Natural killer cell treated with Interleukin-12 subunit alpha and Interleukin-12 subunit beta and Interleukin-15 and Interleukin-18, amount 100 ng/mL, for 72 hours (primary cell): ENCODE measurements around the gene NSD1. TPM values are rescaled to one million over a fixed set of nuclear protein-coding genes. Genes with fewer than 3 reads are reported as not detected.
A peak's percentile ranks its signal among the peaks of the same experiment; 100 is the strongest.

Source experiments
- ATAC-seq, 2 donors: fragments of 150-1000 bp; cut with Tn5 transposase in 1 of 2; sonication (Bioruptor Pico), chemical (Tn5 transposase) in 1 of 2; 2 replicates each; pipeline ENCODE4 v1.10.0; 2021
- DNase-seq: peaks from one replicate; pipeline ENCODE4 v3.0.0; 2022; ENCODE audit warnings: low spot score
- H3K27ac Mint-ChIP-seq, 2 donors: 1 replicate in 1 of 2; 2 replicates in 1 of 2; pipeline ENCODE4 v1.8.0; 2022; ENCODE audit warnings: mixed read lengths in 2 of 2, mild to moderate bottlenecking in 1 of 2, moderate library complexity in 1 of 2
- H3K27me3 Mint-ChIP-seq, 2 donors: 1 replicate in 1 of 2; 2 replicates in 1 of 2; pipeline ENCODE4 v1.8.0; 2022; ENCODE audit warnings: mixed read lengths in 2 of 2
- H3K36me3 Mint-ChIP-seq: one replicate; pipeline ENCODE4 v1.8.0; 2022; ENCODE audit warnings: mixed read lengths
- H3K4me1 Mint-ChIP-seq, 2 donors: 1 replicate in 1 of 2; 2 replicates in 1 of 2; pipeline ENCODE4 v1.8.0; 2022; ENCODE audit warnings: low read depth in 2 of 2, mixed read lengths in 2 of 2, mild to moderate bottlenecking in 1 of 2
- H3K4me3 Mint-ChIP-seq: one replicate; pipeline ENCODE4 v1.8.0; 2022; ENCODE audit warnings: mixed read lengths
- H3K9me3 Mint-ChIP-seq: 2 replicates; pipeline ENCODE4 v1.8.0; 2022; ENCODE audit warnings: mixed read lengths
- total RNA-seq, 2 donors: library from RNA; stranded (reverse); gene quantifications; one replicate each; pipeline ENCODE4 v1.2.3, GENCODE V29; 2022

NSD1 gene
- total RNA-seq, 2 donors from 2014 or later: 96.8 to 166 TPM

DNA sequence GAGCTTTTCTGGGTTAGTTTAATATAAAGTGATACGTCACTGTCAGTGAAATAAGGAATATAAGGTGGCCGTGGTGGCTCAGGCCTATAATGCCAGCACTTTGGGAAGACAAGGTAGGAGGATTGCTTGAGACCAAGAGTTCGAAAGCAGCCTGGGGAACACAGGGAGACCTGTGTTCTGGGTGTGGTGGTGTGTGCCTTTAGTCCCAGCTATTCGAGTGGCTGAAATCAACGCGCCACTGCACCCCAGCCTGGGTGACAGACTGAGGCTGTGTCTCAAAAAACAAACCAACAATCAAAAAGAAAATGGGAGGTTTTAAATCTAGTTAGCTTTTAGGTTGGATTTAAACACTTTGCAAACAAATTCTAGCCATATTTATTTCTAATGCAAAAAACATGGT lies 53.1 kb downstream of the NSD1 start:
- ATAC-seq (no peak), DNase-seq (no peak)
- Mint-ChIP-seq H3K27ac (no peak overlapping the region), H3K4me1 (peaks cover 19 to 34% of the 10 kb centered on the region in 2 donors), H3K4me3 (no peak overlapping the region), H3K36me3 (no peaks in the 10 kb centered on the region), H3K9me3 (no peaks in the 10 kb centered on the region), H3K27me3 (no peaks in the 10 kb centered on the region)

DNA sequence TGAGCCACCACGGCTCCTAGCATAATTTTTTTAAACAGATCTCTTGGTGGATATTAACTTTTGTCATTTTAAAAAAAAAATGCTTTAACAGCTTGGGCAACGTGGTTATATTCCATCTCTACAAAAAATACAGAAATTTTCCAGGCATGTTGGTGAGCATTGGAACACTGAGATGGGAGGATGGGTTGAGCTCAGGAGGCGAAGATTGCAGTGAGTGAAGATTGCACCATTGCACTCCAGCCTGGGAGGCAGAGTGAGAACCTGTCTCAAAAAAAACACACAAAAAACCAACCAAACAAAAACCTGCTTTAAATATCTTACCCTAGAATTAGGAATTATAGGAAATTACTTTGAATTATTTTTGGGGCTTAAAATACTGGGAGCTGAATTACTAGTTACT lies 55.2 kb downstream of the NSD1 start:
- Mint-ChIP-seq H3K27me3 (no peaks in the 10 kb centered on the region), H3K27ac (peak overlapping the region in 1 of 2 donors; percentile 51), H3K9me3 (no peaks in the 10 kb centered on the region), H3K4me3 (no peak overlapping the region), H3K36me3 (no peaks in the 10 kb centered on the region), H3K4me1 (peaks cover 16 to 30% of the 10 kb centered on the region in 2 donors)
- DNase-seq (no peak), ATAC-seq (no peak)

DNA sequence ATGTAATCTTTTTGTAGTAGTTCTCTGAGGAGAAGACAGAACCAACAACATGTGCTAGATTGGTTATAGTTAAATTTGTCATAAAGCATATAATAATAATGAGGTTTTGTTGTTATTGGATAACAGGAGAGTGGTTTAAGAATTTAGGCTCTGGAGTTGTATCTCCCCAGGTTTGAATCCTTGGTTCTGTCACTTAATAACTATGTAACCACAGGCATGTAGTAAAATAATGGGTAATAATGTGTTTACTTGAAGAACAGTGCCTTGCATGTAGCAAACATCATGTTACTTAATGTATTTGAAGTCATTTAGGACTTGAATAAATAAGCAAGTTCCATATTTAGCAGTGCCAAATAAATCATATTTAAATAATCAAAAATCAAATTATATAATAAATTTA lies 55.8 kb downstream of the NSD1 start:
- Mint-ChIP-seq H3K36me3 (no peaks in the 10 kb centered on the region), H3K27me3 (no peaks in the 10 kb centered on the region), H3K27ac (no peak overlapping the region), H3K4me3 (no peak overlapping the region), H3K4me1 (peaks cover 14 to 26% of the 10 kb centered on the region in 2 donors), H3K9me3 (no peaks in the 10 kb centered on the region)
- ATAC-seq: no peak
- DNase-seq: no peak

DNA sequence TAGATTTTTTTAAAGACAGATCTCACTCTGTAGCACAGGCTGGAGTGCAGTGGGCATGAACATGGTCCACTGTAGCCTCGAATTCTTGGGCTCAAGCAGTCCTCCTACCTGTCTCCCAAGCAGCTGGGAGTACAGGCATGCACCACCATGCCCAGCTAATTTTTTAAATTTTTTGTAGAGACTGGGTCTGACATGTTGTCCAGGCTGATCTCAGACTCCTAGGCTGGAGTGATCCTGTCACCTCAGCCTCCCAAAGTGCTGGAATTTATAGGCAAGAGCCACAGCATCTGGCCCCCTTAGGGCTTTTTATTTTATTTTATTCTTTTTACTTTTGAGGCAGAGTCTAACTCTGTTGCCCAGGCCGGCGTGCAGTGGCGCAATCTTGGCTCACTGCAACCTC lies 56.4 kb downstream of the NSD1 start:
- no peaks in the 10 kb centered on the region for H3K36me3 Mint-ChIP-seq
- H3K4me1 Mint-ChIP-seq: peaks cover 13 to 22% of the 10 kb centered on the region in 2 donors
- no peaks in the 10 kb centered on the region for H3K27me3 Mint-ChIP-seq
- ATAC-seq (no peak), DNase-seq (no peak)
- no peaks in the 10 kb centered on the region for H3K9me3 Mint-ChIP-seq
- no peak overlapping the region for H3K27ac Mint-ChIP-seq
- no peak overlapping the region for H3K4me3 Mint-ChIP-seq

DNA sequence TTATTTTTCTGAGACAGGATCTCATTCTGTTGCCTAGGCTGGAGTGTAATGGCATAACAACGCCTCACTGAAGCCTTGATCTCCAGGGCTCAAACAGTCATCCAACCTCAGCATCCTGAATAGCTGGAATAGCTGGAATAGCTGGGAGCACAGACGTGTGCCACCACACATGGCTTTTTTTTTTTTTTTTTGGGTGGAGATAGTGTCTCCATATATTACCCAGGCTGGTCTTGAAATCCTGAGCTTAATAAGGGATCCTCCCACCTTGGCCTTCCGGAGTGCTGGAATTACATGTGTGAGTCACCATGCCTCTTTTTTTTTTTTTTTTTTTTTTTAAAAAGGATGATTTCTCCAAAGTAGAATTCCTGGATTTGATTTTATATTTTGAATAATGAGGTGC lies 60.7 kb downstream of the NSD1 start:
- Mint-ChIP-seq H3K4me3 (no peak overlapping the region), H3K27me3 (no peaks in the 10 kb centered on the region)
- ATAC-seq: no peak

DNA sequence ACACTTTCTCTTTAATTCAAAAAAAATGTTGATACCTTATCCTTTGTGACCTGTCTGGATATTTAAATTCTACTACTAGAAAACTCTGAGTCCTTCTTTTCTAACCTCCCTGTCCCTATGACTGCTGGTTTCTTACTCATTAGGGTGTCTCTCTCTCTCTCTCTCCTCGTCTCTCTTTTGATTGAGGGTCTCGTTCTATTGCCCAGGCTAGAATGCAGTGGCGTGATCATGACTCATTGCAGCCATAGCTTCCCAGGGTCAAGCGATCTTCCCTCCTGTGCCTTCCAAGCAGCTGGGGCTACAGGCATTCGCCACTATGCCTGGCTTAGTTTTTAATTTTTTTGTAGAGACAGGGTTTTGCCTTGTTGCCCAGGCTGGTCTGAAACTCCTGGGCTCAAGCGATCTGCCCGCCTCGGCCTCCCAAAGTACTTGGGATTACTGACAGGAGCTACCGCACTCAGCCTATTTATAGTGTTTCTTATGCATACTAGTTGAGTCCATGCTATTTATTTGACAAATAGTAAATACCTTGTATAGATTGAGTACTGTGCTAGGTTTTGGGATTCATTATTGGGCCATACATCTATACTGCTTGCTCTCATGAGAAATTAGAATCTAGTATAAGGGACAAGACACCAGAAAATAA lies 61.9 kb downstream of the NSD1 start:
- ATAC-seq (no peak), DNase-seq (no peak)
- no peak overlapping the region for H3K4me3 Mint-ChIP-seq
- H3K27ac Mint-ChIP-seq: no peak overlapping the region
- H3K4me1 Mint-ChIP-seq: peaks cover 16 to 18% of the 10 kb centered on the region in 2 donors
- no peaks in the 10 kb centered on the region for H3K27me3 Mint-ChIP-seq
- H3K9me3 Mint-ChIP-seq: no peaks in the 10 kb centered on the region
- H3K36me3 Mint-ChIP-seq: peaks cover 11% of the 10 kb centered on the region

More for the DNA sequence above, 60.7 kb downstream of the NSD1 start:
- Mint-ChIP-seq H3K4me1 (peaks cover 14 to 18% of the 10 kb centered on the region in 2 donors), H3K36me3 (peaks cover 11% of the 10 kb centered on the region), H3K27ac (no peak overlapping the region), H3K9me3 (no peaks in the 10 kb centered on the region)
- no peak for DNase-seq

DNA sequence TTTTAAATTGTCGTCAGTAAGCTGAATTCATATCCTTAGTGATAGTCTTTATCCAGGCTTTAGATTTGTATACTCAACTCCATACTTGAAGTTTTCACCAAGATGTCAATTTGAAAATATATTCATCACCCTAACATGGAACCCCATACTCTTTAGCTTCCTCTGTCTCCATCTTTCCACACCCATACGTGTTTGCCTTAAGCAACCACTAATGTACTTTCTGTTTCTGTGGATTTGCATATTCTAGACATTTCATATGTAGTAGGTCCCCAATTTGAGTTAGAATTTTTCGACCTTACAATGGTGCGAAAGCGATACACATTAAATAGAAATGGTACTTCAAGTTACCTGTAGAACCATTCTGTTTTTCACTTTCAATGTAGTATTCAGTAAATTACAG lies 65.2 kb downstream of the NSD1 start:
- ATAC-seq: peak; percentile 46 to 65
- Mint-ChIP-seq H3K27me3 (no peaks in the 10 kb centered on the region), H3K27ac (peak overlapping the region; percentile 18 to 21), H3K9me3 (no peaks in the 10 kb centered on the region), H3K4me1 (peaks cover 16 to 18% of the 10 kb centered on the region in 2 donors), H3K36me3 (peaks cover 11% of the 10 kb centered on the region), H3K4me3 (no peak overlapping the region)
- no peak for DNase-seq

DNA sequence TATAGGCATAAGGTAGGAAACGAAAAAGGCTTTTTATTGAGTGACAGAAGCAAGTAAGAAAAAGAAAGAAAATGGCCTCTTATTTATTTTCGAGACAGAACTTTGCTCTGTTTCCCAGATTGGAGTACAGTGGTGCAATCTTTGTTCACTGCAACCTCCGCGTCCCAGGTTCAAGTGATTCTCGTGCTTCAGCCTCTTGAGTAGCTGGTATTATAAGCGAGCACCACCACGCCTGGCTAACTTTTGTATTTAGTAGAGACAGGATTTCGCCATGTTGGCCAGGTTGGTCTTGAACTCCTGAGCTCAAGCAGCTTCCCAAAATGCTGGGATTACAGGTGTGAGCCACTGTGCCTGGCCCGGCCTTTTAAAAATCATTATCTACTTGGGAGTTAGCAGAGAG lies 70.7 kb downstream of the NSD1 start:
- ATAC-seq (no peak), DNase-seq (no peak)
- H3K27me3 Mint-ChIP-seq: no peaks in the 10 kb centered on the region
- no peak overlapping the region for H3K4me3 Mint-ChIP-seq
- H3K9me3 Mint-ChIP-seq: no peaks in the 10 kb centered on the region
- H3K27ac Mint-ChIP-seq: no peak overlapping the region
- peaks cover 0 to 5% of the 10 kb centered on the region in 2 donors for H3K4me1 Mint-ChIP-seq
- H3K36me3 Mint-ChIP-seq: peaks cover 6% of the 10 kb centered on the region

DNA sequence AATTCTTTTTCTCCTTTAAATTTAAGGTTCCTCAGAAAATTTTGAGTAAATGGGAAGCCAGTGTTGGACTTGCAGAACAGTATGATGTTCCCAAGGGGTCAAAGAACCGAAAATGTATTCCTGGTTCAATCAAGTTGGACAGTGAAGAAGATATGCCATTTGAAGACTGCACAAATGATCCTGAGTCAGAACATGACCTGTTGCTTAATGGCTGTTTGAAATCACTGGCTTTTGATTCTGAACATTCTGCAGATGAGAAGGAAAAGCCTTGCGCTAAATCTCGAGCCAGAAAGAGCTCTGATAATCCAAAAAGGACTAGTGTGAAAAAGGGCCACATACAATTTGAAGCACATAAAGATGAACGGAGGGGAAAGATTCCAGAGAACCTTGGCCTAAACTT lies 76.0 kb downstream of the NSD1 start:
- no peak for DNase-seq
- no peaks in the 10 kb centered on the region for H3K4me1 Mint-ChIP-seq
- H3K9me3 Mint-ChIP-seq: no peaks in the 10 kb centered on the region
- no peaks in the 10 kb centered on the region for H3K27me3 Mint-ChIP-seq
- H3K27ac Mint-ChIP-seq: peak overlapping the region in 1 of 2 donors; percentile 39
- ATAC-seq: no peak
- H3K36me3 Mint-ChIP-seq: peaks cover 20% of the 10 kb centered on the region
- no peak overlapping the region for H3K4me3 Mint-ChIP-seq

DNA sequence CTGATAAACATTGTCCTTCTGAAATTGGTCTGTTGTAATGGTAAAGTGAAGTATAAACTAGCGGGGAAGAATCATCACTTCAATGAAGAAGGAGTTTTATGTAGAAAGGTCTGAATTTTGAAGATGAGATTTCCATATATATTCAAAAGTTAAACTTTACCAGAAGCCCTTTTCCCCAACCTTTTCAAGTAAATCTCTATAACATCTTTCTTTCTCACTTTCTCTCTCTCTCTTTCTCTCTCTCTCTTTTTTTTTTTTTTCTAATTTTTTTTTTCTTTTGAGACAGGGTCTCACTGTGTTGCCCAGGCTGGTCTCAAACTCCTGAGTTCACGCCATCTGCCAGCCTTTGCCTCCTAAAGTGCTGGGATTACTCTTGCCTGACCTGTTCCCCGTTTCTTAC lies 78.7 kb downstream of the NSD1 start:
- Mint-ChIP-seq H3K4me3 (no peak overlapping the region), H3K36me3 (peaks cover 20% of the 10 kb centered on the region), H3K4me1 (no peaks in the 10 kb centered on the region), H3K27me3 (no peaks in the 10 kb centered on the region), H3K9me3 (no peaks in the 10 kb centered on the region), H3K27ac (peak overlapping the region in 1 of 2 donors; percentile 53)
- DNase-seq (no peak), ATAC-seq (no peak)

DNA sequence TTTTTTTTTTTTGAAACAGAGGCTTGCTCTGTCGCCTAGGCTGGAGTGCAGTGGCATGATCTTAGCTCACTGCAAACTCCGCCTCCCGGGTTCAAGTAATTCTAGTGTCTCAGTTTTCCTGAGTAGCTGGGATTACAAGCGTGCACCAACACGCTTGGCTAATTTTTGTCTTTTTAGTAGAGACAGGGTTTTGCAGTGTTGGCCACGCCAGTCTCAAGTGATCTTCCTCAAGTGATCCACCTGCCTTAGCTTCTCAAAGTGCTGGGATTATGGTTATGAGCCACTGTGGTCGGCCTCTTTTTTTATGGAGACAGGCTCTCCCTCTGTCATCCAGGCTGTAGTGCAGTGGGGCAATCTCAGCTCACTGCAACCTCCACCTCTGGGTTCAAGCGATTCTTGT lies 87.0 kb downstream of the NSD1 start:
- DNase-seq (no peak), ATAC-seq (no peak)
- Mint-ChIP-seq H3K36me3 (no peaks in the 10 kb centered on the region), H3K4me1 (peaks cover 20 to 24% of the 10 kb centered on the region in 2 donors), H3K27me3 (no peaks in the 10 kb centered on the region), H3K27ac (peak overlapping the region in 1 of 2 donors; percentile 39), H3K4me3 (no peak overlapping the region), H3K9me3 (no peaks in the 10 kb centered on the region)

DNA sequence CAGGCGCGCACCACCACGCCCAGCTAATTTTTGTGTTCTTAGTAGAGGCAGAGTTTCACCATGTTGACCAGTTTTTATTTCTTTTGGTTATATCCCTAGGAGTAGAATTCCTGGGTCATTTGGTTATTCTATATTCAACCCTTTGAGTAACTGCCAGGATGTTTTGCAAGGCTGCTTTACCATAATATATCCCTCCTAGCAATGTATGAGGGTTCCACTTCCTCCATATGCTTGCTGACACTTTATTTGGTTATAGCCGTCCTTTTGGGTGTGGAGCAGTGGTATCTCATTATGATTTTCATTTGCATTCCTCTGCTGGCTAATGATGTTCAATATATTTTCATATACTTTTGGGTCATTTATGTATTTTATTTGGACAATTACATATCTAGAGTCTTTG lies 88.7 kb downstream of the NSD1 start:
- no peak overlapping the region for H3K4me3 Mint-ChIP-seq
- no peaks in the 10 kb centered on the region for H3K36me3 Mint-ChIP-seq
- DNase-seq (no peak), ATAC-seq (no peak)
- H3K27ac Mint-ChIP-seq: no peak overlapping the region
- H3K4me1 Mint-ChIP-seq: peaks cover 23 to 29% of the 10 kb centered on the region in 2 donors
- no peaks in the 10 kb centered on the region for H3K27me3 Mint-ChIP-seq
- no peaks in the 10 kb centered on the region for H3K9me3 Mint-ChIP-seq

DNA sequence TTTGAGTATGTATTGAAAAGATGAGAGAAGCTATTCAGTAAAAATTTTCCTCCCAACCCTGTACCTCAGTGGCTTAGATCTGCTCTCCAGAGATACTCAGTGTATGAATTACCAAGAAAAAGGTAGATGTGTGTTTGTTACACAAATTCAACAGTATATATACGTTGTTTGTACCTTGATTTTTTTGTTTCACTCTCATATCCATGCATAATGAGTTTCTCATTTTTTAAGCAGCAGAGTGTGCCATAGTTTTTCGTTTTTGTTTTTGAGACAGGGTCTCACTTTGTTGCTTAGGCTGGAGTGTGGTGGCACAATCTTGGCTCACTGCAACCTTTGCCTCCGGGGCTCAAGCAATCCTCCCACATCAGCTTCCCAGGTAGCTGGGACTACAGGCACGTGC lies 92.2 kb downstream of the NSD1 start:
- H3K4me1 Mint-ChIP-seq: peaks cover 20 to 21% of the 10 kb centered on the region in 2 donors
- H3K9me3 Mint-ChIP-seq: no peaks in the 10 kb centered on the region
- ATAC-seq (no peak), DNase-seq (no peak)
- H3K27ac Mint-ChIP-seq: no peak overlapping the region
- H3K4me3 Mint-ChIP-seq: no peak overlapping the region
- H3K27me3 Mint-ChIP-seq: no peaks in the 10 kb centered on the region
- peaks cover 8% of the 10 kb centered on the region for H3K36me3 Mint-ChIP-seq

DNA sequence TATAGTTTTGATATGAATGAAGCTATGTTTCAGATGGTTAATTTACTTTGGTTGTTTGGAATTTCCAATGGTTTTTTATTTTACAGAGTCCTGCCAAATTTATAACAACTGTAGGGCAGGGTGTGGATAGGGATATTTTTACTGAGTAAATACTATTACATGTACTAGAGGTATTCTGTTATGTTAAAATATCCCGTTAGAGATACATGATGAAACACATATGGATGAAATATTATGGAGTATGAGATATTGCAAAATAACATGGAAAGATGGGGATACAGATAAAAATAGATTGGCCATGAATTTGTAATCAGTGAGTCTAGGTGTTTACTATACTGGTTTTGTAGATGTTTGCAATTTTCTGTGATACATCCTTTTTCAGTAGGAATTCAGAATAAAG lies 93.3 kb downstream of the NSD1 start:
- H3K36me3 Mint-ChIP-seq: peaks cover 8% of the 10 kb centered on the region
- H3K9me3 Mint-ChIP-seq: no peaks in the 10 kb centered on the region
- ATAC-seq (no peak), DNase-seq (no peak)
- H3K27ac Mint-ChIP-seq: no peak overlapping the region
- no peaks in the 10 kb centered on the region for H3K27me3 Mint-ChIP-seq
- peaks cover 14 to 15% of the 10 kb centered on the region in 2 donors for H3K4me1 Mint-ChIP-seq
- no peak overlapping the region for H3K4me3 Mint-ChIP-seq

DNA sequence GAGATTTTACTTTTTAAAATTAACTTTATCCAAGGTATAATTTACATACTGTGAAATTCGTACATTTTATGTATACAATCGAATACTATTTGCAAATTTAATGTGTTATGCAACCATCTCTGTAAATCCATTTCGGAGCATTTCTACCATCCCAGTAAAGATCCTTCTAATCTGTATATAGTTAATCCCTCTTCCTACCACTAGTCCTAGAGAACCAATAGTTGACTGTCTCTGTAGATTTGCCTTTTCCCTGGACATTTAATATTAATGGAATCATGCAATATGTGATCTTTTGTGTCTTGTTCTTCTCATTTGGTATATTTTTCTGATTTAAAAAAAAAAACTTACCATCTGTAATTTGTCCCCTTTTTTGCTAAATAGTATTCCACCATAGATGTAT lies 95.2 kb downstream of the NSD1 start:
- H3K9me3 Mint-ChIP-seq: no peaks in the 10 kb centered on the region
- H3K36me3 Mint-ChIP-seq: peaks cover 8% of the 10 kb centered on the region
- no peaks in the 10 kb centered on the region for H3K27me3 Mint-ChIP-seq

More for the DNA sequence above, 95.2 kb downstream of the NSD1 start:
- Mint-ChIP-seq H3K27ac (no peak overlapping the region), H3K4me1 (peaks cover 19 to 27% of the 10 kb centered on the region in 2 donors), H3K4me3 (no peak overlapping the region)
- DNase-seq (no peak), ATAC-seq (no peak)
